ENCODE results near the gene PIP5K1B.

DNA sequence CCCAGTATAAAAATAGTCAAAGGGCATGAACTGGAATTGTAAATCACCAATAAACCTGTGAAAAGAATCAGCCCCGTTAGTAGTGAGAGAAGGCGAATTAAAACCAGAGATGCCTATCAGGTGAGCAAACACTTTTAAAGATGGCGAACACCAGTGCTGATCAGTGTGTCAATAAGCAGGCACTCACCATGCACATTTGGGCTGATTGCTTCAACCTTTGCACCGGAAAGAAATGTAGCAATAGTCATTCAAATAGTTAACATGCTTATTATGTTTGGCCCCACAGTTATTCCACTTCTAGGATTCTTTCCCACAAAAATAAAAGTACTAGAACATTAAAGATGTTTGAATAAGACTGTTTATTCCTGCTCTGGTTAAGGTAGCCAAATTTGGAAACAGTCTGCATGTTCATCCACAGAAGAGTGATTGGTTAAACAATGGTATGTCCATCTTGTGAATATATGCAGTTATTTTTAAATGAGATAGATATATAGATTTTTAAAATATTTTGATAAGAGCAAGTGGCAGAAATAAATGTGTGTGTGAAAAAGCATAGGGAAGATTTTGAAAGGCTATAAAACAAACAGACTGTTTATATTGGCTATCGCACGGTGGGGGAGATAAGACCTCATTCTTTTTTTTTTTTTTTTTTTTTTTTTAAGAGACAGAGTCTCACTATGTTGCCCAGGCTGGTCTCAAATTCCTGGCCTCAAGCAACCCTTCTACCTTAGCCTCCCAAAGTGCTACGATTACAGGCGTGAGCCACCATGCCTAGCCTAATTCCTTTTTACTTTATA lies 112.2 kb downstream of the PIP5K1B start:
- TF ChIP-seq CTCF (conservative IDR thresholded peaks at IDR 0.05 in 1 of 2, IDR thresholded peaks at IDR 0.05 in 1 of 2; ENCODE audit: extremely low read depth in 1 of 2, insufficient read depth in 1 of 2, low read depth in 1 of 2, low read length in 2 of 2) (no peak), EZH2 (IDR thresholded peaks at IDR 0.05; ENCODE audit: borderline replicate concordance, low read length) (no peak)

Data from mammary epithelial cell (primary cell).